Amygdala (tissue), 56 donors: ENCODE measurements around the gene GDF7.
"Not testable (repeated sequence)": the region's sequence is repeated elsewhere in the genome, so short reads cannot be mapped to it uniquely, and the experiment has no call there.

Source experiments
- DNase-seq, 56 donors: peaks; one replicate each; lab custom pipeline; 2025; lab: John Stamatoyannopoulos, UW

The GDF7 gene

DNA sequence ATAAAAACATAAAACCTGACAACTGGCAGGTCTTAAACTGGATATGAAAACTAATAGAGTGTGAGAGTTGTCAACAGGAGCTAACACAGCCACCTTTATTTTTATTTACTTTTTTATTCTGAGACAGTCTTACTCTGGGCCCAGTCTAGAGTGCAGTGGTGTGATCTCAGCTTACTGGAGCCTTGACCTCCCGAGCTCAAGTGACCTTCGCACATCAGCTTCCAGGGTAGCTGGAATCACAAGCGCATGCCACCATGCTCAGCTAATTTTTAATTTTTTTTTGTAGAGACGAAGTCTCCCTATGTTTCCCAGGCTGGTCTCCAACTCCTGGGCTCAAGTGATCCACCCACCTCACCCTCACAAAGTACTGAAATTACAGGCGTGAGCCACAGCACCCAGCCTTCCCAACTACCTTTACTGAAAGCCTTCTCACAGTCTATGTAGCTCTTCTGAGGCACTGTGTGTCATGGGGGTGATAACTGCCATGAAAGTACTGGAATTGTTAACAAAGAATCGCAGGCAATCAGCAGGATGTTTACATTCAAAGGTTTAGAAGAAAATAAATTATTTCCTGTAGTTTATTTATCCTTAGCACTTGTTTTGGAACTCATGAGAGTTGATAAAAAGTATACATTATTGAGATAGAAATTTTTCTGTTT is 24.3 kb downstream of the GDF7 start:
- DNase-seq, result no peak

DNA sequence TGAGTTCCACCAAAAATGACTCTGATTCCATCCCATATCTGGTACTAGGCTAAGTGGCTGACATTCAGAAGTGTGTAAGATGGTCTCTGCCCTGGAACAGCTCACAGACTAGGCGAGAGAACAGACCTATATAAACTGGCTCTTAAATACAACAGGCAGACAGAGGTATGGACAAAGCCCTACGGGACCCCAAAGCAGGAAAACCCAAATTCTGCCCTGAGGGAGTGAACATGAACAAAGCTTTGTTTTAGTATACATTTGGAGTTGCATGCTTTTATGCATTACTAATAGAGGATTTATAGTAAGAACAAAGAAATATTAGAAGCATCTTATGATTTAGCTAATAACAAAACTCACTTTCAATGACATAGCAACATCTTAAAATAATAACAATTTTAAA is 25.1 kb downstream of the GDF7 start:
- no peak for DNase-seq

DNA sequence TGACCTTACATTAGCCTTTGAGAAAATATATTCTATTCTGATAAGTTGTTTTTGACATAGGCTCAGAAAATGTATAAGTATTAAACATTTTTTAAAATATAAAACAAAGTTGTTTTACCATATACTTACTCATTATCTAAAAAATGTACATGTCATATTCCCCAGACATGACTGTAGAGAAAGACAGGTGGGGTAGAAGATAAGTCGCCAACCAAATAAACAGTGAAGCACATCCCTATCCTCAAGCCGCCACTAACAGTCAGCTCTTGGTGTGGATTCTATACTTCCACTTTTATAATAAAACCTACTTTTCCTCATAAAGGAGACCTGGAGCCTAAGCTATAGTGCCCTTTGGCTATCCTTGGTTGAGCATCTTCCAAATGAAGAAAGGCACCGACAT is 26.4 kb downstream of the GDF7 start:
- no peak for DNase-seq

DNA sequence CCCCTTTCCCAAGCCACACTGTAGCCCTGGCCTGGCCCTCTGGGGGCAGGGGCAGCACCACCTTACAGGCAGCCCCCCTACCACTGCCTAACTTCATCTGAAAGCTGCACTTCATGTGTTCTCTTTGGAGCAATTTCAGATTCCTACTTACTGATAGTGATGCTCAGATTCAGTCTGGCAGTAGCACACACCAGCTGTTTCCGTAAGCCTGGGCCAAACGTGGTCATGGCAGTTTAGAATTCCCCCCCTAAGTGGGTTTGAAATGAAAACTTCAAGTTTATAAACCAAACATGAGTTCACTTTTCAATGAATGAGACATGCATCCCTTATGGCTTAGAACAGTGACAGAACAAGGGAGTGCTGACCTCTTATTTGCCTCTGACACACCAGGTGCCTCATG is 29.4 kb downstream of the GDF7 start:
- no peak for DNase-seq

DNA sequence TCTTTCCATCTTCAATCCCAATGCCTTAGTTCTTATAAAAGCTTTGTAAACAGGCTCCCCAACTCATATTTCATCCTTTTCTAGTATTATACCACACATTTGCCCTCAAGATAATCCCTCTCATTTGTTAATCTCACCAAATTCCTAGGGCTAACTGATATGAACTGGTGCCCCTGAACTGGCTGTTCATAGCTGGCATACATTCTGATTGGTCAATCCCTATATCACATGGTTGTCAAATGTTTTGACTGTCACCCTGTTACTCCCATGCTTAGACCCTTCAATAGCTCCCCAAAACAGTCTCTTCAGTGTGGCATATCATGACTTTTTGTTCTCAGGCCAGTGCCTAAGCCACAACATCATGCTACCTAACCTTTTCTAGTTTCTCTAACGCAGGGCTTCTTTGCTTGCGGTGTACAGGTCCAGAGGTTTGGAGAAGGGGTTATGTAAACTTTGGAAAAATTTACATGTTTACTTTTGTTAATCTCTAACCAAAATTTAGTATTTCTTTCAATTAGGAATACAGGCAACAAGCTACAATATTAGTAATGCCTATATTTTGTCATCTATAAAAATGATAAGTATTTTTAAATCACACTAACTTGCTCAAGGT is 30.5 kb downstream of the GDF7 start:
- DNase-seq, result no peak

DNA sequence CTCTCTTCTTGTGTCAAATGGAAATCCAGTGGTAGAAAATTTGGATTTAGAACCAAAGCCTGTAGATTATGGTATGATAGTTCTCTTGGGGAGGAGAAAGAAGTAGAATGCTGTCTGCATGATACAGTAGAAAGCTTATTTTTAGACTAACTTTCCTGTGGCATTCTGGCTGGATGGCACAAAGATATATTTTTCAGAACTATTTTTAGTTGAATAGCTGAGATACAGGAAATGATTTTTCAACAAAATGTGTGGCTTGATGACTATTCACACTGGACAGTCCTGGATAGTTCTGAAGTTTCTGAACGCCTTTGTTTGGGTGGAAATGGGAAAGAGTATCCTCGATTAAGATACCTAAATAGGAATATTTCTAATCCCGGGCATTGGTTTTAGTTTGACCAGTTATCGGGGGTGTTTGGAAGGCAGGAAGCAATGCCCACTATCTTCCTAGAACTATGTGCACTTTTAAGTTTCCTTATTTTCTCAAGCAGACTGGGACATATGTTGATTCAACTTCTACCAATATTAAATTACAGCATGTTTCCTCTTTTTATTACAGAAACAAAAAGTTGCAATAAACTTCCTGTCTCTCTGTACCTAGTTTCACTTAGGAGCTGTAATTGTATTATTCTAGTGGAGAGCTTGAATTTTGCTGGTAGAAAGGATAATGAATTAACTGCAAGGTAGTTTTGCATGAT is 32.1 kb downstream of the GDF7 start:
- DNase-seq, result no peak

DNA sequence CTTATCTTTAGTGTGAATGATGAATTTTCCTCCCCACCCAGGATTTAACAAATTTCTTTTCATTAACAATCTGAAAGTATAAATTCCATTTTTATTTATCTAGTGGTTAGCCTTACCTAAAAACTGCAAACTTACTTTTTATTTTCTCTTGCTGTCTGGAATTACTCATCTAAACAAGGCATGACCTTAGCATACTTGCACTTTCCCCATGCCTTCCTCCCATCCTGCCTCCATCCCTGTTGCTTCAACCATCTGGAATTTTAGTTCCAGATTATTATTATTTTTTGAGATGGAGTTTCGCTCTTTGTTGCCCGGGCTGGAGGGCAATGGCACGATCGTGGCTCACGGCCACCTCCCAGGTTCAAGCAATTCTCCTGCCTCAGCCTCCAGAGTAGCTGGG is 35.6 kb downstream of the GDF7 start:
- no peak for DNase-seq

DNA sequence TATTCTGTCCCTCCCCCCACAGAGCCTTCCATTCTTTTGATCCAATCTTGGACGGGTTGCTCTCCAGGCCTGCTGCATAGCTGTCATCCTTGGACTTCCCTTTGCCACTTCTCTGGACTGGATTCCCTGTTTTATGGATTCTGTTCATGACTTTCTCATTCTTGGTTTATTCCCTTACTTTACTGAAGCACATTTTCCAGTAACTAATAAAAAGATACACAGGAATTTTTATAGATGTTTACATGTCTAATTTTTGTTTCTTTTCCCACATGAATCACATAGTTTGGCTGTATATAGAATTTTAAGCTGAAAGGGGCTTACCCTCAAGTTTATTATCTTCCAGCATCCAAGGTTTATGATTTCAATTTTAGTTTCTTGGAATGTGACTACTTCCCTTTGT is 37.9 kb downstream of the GDF7 start:
- DNase-seq, result no peak

DNA sequence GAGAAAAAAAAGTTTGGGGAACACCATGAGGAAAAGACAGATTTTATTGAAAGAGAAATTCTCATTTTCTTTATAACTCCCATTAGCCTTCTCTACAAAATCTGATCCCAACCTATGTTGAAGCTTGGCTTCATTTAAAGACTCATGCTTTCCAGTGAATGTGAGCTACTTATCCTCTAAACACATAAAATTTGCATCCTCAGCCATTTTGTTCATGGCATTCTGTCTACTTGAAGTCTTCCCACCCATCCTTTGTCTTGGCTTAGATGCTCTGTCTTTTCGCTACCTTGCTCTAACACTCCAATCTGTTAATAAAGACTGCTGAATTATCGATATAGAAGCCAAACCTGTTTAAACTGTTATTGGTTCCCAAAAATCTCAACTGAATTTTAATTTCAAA is 39.3 kb downstream of the GDF7 start:
- DNase-seq, result no peak

DNA sequence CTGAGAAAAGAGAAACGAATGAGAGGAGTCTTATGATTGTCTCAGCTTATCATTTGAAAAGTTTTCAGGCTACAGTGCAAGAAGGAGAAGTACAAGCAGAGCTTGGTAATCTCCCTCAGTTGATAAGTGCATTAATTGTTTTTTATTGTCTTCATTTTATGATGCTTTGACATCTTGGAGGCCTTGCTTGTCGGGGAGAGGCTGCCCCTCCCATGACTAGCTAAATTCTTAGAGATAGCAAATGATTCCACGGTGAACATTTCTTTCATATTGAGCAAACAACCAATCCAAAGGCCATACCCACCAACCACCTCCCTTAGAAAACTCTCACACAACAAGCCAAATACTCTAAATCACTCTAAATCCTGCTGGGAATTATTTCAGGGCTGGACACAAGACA is 39.8 kb downstream of the GDF7 start:
- no peak for DNase-seq

DNA sequence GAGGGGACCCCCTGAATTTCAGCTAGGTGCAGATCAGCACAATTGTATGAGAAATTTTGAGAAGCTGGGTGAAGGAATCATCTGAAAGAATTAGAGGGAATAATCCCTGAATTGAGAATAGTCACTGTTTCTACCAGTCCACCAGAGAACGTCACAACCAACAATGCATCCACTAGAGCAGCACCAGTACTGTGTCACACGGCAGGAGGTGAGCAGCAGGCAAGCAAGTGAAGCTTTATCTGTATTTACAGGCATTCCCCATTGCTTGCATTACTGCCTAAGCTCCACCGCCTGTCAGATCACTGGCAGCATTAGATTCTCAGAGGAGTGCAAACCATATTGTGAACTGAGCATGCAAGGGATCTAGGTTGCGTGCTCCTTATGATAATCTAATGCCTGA is 40.7 kb downstream of the GDF7 start:
- no peak for DNase-seq

DNA sequence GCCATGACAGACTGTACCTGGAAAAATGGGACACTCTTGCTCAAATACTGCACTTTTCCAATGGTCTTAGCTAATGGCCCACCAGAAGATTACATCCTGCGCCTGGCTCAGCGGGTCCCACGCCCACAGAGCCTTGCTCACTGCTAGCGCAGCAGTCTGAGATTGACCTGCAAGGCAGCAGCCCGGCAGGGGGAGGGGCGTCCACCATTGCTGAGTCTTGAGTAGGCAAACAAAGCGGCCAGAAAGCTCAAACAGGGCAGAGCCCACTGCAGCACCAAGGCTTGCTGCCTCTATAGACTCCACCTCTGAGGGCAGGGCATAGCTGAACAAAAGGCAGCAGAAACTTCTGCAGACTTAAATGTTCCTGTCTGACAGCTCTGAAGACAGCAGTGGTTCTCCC is 44.7 kb downstream of the GDF7 start:
- not testable (repeated sequence) for DNase-seq

DNA sequence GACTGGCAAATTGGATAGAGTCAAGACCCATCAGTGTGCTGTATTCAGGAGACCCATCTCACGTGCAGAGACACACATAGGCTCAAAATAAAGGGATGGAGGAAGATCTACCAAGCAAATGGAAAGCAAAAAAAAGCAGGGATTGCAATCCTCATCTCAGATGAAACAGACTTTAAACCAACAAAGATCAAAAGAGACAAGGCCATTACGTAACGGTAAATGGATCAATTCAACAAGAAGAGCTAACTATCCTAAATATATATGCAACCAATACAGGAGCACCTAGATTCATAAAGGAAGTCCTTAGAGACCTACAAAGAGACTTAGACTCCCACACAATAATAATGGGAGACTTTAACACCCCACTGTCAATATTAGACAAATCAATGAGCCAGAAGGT is 46.6 kb downstream of the GDF7 start:
- not testable (repeated sequence) for DNase-seq

DNA sequence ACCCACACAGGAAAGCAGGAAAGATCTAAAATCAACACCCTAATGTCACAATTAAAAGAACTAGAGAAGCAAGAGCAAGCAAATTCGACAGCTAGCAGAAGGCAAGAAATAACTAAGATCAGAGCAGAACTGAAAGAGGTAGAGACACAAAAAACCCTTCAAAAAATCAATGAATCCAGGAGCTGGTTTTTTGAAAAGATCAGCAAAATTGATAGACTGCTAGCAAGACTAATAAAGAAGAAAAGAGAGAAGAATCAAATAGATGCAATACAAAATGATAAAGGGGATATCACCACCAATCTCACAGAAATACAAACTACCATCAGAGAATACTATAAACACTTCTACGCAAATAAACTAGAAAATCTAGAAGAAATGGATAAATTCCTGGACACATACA is 47.5 kb downstream of the GDF7 start:
- DNase-seq, result not testable (repeated sequence)

DNA sequence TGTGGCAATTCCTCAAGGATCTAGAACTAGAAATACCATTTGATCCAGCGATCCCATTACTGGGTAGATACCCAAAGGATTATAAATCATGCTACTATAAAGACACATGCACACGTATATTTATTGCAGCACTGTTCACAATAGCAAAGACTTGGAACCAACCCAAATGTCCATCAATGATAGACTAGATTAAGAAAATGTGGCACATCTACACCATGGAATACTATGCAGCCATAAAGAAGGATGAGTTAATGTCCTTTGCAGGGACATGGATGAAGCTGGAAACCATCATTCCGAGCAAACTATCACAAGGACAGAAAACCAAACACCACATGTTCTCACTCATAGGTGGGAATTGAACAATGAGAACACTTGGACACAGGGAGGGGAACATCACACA is 49.2 kb downstream of the GDF7 start:
- DNase-seq, result not testable (repeated sequence)

DNA sequence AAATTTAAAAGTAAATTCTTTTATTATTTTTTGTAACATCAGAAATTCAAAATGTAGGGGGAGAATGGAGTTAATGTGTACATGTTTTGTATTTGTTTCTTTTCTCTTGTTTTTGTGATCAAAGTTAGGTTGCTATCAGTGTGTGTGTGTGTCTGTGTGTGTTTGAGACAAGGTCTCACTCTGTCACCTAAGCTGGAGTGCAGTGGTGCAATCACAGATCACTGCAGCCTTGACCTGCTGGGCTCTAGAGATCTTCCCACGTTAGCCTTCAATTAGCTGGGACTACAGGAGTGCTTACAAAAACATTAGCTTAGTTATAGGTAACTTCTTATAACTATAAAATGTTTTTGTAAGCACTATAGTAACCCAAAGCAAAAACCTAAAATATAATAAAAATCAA is 50.7 kb downstream of the GDF7 start:
- DNase-seq, result no peak

DNA sequence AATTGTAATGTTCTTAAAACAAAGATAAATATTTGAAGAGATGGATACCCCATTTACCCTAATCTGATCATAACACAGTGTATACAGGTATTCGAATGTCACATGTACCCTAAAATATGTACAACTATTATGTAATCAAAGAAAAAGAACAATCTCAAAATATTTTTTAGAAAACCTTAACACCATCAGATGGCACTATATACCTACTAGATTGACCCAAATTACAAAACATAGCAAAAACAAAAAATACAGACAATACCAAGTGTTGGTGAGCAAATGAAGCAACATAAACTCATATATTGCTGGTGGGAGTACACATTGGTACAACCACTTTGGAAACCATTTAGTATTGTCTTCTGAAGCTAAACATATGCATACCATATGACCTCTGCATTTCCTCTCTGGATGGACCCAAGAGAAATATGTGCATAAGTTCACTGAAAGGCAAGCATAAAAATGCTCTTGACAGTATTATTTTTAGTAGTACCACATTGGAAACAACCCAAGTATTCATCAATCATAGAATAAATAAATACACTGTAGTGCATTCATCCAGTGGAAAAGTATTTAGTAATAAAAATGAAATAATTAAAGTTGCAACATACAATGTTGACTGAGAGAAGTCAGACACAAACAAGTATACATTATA is 55.8 kb downstream of the GDF7 start:
- DNase-seq, result no peak

DNA sequence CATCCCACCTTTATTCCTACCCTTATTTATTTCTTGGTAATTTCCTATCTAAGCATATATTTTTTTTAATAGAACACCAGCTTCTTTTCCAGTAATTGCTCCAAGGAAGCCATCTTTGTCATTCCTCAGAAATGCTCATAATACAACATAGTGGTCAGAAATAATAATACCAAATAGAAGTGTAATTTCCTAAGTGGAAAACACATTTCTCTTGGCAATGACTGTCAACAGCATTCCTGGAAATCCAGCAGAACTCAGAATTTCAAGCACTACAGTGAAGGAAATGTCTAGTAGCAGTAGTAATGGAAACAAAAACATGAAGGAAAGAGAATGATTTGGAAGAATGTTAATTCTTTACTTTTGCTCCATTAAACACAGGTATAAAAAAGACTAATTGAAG is 56.6 kb downstream of the GDF7 start:
- DNase-seq, result no peak

DNA sequence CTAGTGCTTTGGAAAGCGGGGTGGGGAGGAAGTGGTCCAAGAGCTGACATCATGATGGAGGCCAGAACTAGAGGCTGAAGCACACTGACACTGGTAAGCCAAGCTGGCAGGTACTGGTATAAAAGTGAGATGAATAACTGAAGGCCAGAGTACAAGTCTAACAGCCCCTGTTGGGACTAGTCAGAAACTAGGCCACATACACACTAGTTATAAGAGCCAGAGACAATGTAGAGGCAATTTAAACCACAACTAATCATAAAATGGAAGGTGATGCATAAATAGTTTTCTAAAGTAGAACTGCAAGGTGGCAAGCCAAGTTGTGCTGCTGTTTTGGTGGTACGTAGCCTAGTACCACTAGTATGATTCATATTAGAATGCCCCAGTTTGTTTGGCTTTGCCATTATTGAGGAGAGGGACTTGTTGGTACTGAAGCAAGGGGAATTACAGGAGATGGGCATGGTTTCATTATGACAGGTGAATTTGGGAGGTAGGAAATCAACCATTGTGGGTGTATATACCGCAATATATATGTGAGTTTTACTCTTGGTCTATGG is 57.6 kb downstream of the GDF7 start:
- no peak for DNase-seq

DNA sequence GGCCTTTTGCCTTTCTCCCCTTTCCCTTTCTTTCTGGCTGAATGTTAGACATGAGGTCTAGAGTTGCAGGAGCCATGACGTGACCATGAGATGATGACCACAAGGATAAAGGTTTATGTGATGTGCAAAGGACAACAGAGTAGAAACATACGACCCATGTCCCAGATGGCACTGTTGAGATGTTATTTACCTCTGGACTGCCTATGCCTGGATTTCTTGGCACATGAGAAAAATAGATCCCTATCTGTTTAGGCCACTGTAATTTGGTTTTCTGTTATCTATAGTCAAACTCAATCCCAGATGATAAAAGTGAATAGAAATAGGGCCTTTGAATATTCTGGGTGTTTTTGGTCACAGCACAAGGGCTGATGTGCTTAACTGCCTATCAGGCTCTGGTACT is 58.8 kb downstream of the GDF7 start:
- no peak for DNase-seq

DNA sequence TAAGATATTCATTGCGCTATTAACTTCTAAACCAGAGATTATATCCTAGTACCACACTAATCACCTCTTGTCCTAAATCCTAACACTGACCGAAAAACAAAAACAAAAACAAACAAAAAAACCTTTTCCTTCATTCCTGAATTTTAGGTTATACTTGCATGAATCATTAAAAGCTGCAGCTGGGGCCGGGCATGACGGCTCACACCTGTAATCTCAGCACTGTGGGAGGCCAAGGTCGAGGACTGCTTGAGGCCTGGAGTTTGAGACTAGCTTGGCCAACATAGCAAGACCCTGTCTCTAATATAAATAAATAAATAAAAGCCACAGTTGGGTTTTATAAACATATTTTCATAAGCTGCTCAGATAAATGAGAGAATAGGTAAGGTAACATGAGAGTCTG is 60.0 kb downstream of the GDF7 start:
- no peak for DNase-seq
